Activated CD8-positive, alpha-beta T cell treated with anti-CD3 and anti-CD28 coated beads for 36 hours (primary cell): Measurements from ENCODE around the gene HSPA12A. TPM values are rescaled to one million over a fixed set of nuclear protein-coding genes. Genes with fewer than 3 reads are reported as not detected.

Experiments
- ATAC-seq: fragments of 200-7000 bp; cut with Tn5 transposase; one replicate; pipeline ENCODE4 v1.10.0; 2021; ENCODE audit warnings: mild to moderate bottlenecking, moderate library complexity
- CTCF ChIA-PET: fragments of 350-600 bp; sonication (Branson Sonifier 250); formaldehyde crosslinking; loops from one replicate; lab custom pipeline; 2021; ENCODE audit warnings: antibody characterized with exemption; lab: Charles Lee
- POLR2A ChIA-PET: fragments of 350-600 bp; sonication (Branson Sonifier 250); formaldehyde crosslinking; loops from one replicate; lab custom pipeline; 2021; ENCODE audit warnings: antibody characterized with exemption; lab: Charles Lee
- DNase-seq: peaks from one replicate; pipeline ENCODE4 v3.0.0-alpha.2; 2020
- H3K27ac Mint-ChIP-seq: one replicate; pipeline ENCODE4 v1.8.0; 2021; ENCODE audit warnings: mild to moderate bottlenecking, mixed read lengths
- H3K27me3 Mint-ChIP-seq: one replicate; pipeline ENCODE4 v1.8.0; 2021; ENCODE audit warnings: mixed read lengths
- H3K36me3 Mint-ChIP-seq: one replicate; pipeline ENCODE4 v1.8.0; 2021; ENCODE audit warnings: low read depth, mixed read lengths
- H3K4me1 Mint-ChIP-seq: one replicate; pipeline ENCODE4 v1.8.0; 2021; ENCODE audit warnings: low read depth, mixed read lengths
- H3K4me3 Mint-ChIP-seq: one replicate; pipeline ENCODE4 v1.8.0; 2021; ENCODE audit warnings: mild to moderate bottlenecking, moderate library complexity, mixed read lengths
- H3K9me3 Mint-ChIP-seq: one replicate; pipeline ENCODE4 v1.8.0; 2021; ENCODE audit warnings: mixed read lengths
- intact Hi-C: fragments of 100-400 bp; cut with micrococcal nuclease; formaldehyde crosslinking; loops from one replicate; pipeline ENCODE4 v1.10.0; 2022
- total RNA-seq, 2 experiments: library from RNA; stranded (reverse); gene quantifications; one replicate each; pipeline ENCODE4 v1.2.3, GENCODE V29; 2021
- TF ChIP-seq, protein P1 (sequence below): fragments of 200-600 bp; IDR thresholded peaks from one replicate; pipeline ENCODE4 v1.8.0; 2022; ENCODE audit warnings: antibody characterized with exemption, mild to moderate bottlenecking

The HSPA12A gene
- total RNA-seq, 2 experiments from 2014 or later: 0.07 TPM; not detected in 1

DNA sequence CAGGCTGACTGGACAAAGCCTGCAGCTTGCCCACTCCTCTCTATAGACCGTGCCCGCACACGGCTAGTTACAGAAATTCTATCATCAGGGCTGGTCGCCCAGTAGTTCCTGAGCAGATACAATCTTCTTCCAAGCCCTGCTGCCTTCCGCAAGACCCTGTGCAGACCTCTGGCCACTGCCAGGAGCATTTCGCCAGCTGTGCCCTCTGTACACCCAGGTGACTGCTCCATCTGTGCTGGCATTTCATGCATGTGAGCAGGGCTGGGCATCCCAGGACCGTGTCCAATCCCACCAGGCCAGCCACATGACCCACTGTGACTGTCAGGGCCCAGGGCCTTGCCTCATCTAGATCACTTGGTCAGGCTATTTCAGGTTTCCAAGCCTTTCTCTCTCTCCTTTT is 36.9 kb downstream of the HSPA12A start:
- TF ChIP-seq, protein P1, sequence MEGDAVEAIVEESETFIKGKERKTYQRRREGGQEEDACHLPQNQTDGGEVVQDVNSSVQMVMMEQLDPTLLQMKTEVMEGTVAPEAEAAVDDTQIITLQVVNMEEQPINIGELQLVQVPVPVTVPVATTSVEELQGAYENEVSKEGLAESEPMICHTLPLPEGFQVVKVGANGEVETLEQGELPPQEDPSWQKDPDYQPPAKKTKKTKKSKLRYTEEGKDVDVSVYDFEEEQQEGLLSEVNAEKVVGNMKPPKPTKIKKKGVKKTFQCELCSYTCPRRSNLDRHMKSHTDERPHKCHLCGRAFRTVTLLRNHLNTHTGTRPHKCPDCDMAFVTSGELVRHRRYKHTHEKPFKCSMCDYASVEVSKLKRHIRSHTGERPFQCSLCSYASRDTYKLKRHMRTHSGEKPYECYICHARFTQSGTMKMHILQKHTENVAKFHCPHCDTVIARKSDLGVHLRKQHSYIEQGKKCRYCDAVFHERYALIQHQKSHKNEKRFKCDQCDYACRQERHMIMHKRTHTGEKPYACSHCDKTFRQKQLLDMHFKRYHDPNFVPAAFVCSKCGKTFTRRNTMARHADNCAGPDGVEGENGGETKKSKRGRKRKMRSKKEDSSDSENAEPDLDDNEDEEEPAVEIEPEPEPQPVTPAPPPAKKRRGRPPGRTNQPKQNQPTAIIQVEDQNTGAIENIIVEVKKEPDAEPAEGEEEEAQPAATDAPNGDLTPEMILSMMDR: no peak
- intact Hi-C loops: no loop called here
- Mint-ChIP-seq H3K4me1 (no peaks in the 10 kb centered on the region), H3K36me3 (no peaks in the 10 kb centered on the region), H3K4me3 (no peak overlapping the region), H3K27me3 (peaks cover 18% of the 10 kb centered on the region), H3K9me3 (no peaks in the 10 kb centered on the region), H3K27ac (no peak overlapping the region)
- ATAC-seq (no peak), DNase-seq (no peak)
- CTCF ChIA-PET: interaction anchor here (1.0 kb wide), 1 partner anchor 82 kb away, joined by 3 read pairs; no protein-coding TSS in a partner anchor
- POLR2A ChIA-PET: no interaction called here

GRCh38 chr10:116704926-116705325 is 37.4 kb downstream of the HSPA12A start:
- H3K27me3 Mint-ChIP-seq: peaks cover 18% of the 10 kb centered on the region
- no peak for ATAC-seq

DNA sequence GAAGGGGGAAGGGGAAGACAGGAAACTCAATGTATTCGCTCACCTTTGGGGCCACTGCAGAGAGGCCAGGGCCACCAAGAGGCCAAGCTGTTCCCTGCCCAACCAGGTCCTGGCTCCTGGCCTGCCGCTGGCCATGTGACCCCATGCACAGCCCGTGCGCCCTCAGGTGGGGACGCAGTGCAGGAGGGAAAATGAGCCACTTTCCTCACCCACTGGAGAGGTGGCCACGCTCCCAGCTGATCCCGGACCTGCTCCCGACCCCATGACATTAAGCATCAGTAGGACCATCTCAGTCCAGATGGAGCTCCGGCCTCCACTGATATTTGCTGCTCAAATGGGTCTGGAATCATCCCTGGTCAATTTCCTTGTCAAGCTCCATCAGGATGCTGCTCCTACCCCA is 40.2 kb downstream of the HSPA12A start:
- TF ChIP-seq, protein P1: no peak
- Mint-ChIP-seq H3K27ac (no peak overlapping the region), H3K4me1 (no peaks in the 10 kb centered on the region), H3K36me3 (no peaks in the 10 kb centered on the region), H3K4me3 (no peak overlapping the region), H3K27me3 (peaks cover 28% of the 10 kb centered on the region), H3K9me3 (no peaks in the 10 kb centered on the region)
- DNase-seq: no peak
- ChIA-PET CTCF (no interaction called here), POLR2A (no interaction called here)
- ATAC-seq: no peak
- intact Hi-C loops: no loop called here

More at GRCh38 chr10:116704926-116705325, 37.4 kb downstream of the HSPA12A start:
- TF ChIP-seq, protein P1: no peak
- ChIA-PET CTCF (interaction anchor here (1.0 kb wide), 1 partner anchor 83 kb away, joined by 3 read pairs; no protein-coding TSS in a partner anchor), POLR2A (no interaction called here)
- H3K27ac Mint-ChIP-seq: no peak overlapping the region
- H3K4me3 Mint-ChIP-seq: no peak overlapping the region
- H3K36me3 Mint-ChIP-seq: no peaks in the 10 kb centered on the region
- DNase-seq: no peak
- intact Hi-C loops: no loop called here
- no peaks in the 10 kb centered on the region for H3K9me3 Mint-ChIP-seq
- no peaks in the 10 kb centered on the region for H3K4me1 Mint-ChIP-seq

- ChIA-PET CTCF (interaction anchor here (1.0 to 1.2 kb wide), 2 partner anchors 18 to 67 kb away, joined by 3 read pairs; no protein-coding TSS in a partner anchor), POLR2A (no interaction called here)
- Mint-ChIP-seq H3K9me3 (no peaks in the 10 kb centered on the region), H3K36me3 (no peaks in the 10 kb centered on the region), H3K4me1 (no peaks in the 10 kb centered on the region), H3K27ac (no peak overlapping the region), H3K4me3 (no peak overlapping the region), H3K27me3 (peaks cover 35% of the 10 kb centered on the region)
- intact Hi-C loops: no loop called here
- TF ChIP-seq, protein P1: no peak
- DNase-seq (no peak), ATAC-seq (no peak)
These were observed 42.8 kb downstream of the HSPA12A start for GRCh38 chr10:116699471-116700150.

DNA sequence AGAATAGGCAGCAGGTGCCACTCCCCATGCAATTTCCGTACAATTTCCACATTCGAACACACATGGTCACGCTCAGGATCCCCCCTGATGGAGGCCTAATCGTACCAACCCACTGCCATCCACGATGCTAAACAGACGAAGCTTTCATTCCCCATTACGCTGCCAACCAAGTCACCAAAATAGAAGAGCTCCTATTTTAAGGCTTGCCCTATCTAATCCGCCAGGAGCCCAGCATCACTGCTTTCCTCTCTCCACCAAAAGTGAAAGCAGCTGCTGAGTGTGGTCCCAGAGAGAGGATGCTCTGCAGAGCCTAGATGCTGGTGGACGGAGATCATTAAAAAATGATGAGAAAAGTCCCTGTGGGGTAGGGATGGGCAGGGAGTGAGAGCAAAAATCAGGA is 43.3 kb downstream of the HSPA12A start:
- no peak overlapping the region for H3K27ac Mint-ChIP-seq
- TF ChIP-seq, protein P1: no peak
- ChIA-PET POLR2A (no interaction called here), CTCF (interaction anchor here (1.0 to 1.2 kb wide), 2 partner anchors 17 to 67 kb away, joined by 3 read pairs; no protein-coding TSS in a partner anchor)
- no peak overlapping the region for H3K4me3 Mint-ChIP-seq
- no peaks in the 10 kb centered on the region for H3K36me3 Mint-ChIP-seq
- no peaks in the 10 kb centered on the region for H3K9me3 Mint-ChIP-seq
- no peak for ATAC-seq
- H3K27me3 Mint-ChIP-seq: peaks cover 35% of the 10 kb centered on the region
- DNase-seq: no peak
- no peaks in the 10 kb centered on the region for H3K4me1 Mint-ChIP-seq
- intact Hi-C loops: no loop called here
